Measurements from ENCODE around the gene DISC1. TPM values are rescaled to one million over a fixed set of nuclear protein-coding genes. Genes with fewer than 3 reads are reported as not detected.

Gene DISC1
- polyA plus RNA-seq, 1 donor from 2014 or later, result 0.84 TPM

DNA sequence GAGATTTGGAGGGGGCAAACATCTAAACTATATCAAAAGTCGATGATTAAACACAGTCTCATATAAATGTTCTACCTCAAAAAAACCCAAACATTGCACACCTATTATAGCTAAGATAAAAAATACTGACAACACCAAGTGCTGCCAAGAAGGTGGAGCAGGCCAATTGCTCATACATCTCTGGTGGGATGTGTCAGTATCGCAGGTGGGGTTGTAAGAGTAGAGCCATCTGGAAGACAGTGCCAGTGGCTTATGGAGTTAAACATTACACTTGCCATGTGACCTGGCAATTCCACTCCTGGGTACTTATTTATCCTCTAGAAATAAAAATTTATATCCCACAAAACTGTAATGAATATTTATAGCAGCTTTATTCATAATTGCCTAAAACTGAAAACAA, 213.4 kb downstream of the DISC1 start:
- no peak overlapping the region for H3K9ac ChIP-seq (ENCODE audit: low read length)
- H3K79me2 ChIP-seq (replicated peaks; ENCODE audit: insufficient read depth, low read length), result no peaks in the 10 kb centered on the region
- no peaks in the 10 kb centered on the region for H3K9me2 ChIP-seq (ENCODE audit: insufficient read depth, low read length)
- no peaks in the 10 kb centered on the region for H3K36me3 ChIP-seq (ENCODE audit: insufficient read depth, low read length)
- H2AFZ ChIP-seq (ENCODE audit: low read depth, low read length), result no peak overlapping the region
- H3K4me2 ChIP-seq (ENCODE audit: low read length), result no peak overlapping the region
- H3K27me3 ChIP-seq (ENCODE audit: insufficient read depth, low read depth, low read length), result no peaks in the 10 kb centered on the region
- H3K4me3 ChIP-seq (ENCODE audit: low read length), result no peak overlapping the region
- no peak overlapping the region for H3K27ac ChIP-seq (ENCODE audit: low read length)
- H3F3A ChIP-seq (ENCODE audit: insufficient read depth, low read length, poor library complexity, severe bottlenecking), result no peaks in the 10 kb centered on the region
- H4K20me1 ChIP-seq (ENCODE audit: insufficient read depth), result no peaks in the 10 kb centered on the region
- TF ChIP-seq, protein P1, sequence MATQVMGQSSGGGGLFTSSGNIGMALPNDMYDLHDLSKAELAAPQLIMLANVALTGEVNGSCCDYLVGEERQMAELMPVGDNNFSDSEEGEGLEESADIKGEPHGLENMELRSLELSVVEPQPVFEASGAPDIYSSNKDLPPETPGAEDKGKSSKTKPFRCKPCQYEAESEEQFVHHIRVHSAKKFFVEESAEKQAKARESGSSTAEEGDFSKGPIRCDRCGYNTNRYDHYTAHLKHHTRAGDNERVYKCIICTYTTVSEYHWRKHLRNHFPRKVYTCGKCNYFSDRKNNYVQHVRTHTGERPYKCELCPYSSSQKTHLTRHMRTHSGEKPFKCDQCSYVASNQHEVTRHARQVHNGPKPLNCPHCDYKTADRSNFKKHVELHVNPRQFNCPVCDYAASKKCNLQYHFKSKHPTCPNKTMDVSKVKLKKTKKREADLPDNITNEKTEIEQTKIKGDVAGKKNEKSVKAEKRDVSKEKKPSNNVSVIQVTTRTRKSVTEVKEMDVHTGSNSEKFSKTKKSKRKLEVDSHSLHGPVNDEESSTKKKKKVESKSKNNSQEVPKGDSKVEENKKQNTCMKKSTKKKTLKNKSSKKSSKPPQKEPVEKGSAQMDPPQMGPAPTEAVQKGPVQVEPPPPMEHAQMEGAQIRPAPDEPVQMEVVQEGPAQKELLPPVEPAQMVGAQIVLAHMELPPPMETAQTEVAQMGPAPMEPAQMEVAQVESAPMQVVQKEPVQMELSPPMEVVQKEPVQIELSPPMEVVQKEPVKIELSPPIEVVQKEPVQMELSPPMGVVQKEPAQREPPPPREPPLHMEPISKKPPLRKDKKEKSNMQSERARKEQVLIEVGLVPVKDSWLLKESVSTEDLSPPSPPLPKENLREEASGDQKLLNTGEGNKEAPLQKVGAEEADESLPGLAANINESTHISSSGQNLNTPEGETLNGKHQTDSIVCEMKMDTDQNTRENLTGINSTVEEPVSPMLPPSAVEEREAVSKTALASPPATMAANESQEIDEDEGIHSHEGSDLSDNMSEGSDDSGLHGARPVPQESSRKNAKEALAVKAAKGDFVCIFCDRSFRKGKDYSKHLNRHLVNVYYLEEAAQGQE (IDR thresholded peaks at IDR 0.05; ENCODE audit: borderline replicate concordance), result no peak
- TF ChIP-seq EP300 (conservative IDR thresholded peaks at IDR 0.05; ENCODE audit: poor library complexity, severe bottlenecking) (no peak), EZH2 (IDR thresholded peaks at IDR 0.05; ENCODE audit: borderline replicate concordance, insufficient read depth, low read length, poor library complexity, severe bottlenecking) (no peak), POLR2AphosphoS5 (IDR thresholded peaks at IDR 0.05) (no peak), TAF1 (IDR thresholded peaks at IDR 0.05; ENCODE audit: low read depth) (no peak), CTCF (IDR thresholded peaks at IDR 0.05; ENCODE audit: poor library complexity, severe bottlenecking) (no peak), RAD21 (conservative IDR thresholded peaks at IDR 0.05) (no peak), MXI1 (conservative IDR thresholded peaks at IDR 0.05; ENCODE audit: poor library complexity, severe bottlenecking) (no peak), SMC3 (conservative IDR thresholded peaks at IDR 0.05; ENCODE audit: poor library complexity) (no peak)
- H3K9me3 ChIP-seq (ENCODE audit: low read length), result no peaks in the 10 kb centered on the region

DNA sequence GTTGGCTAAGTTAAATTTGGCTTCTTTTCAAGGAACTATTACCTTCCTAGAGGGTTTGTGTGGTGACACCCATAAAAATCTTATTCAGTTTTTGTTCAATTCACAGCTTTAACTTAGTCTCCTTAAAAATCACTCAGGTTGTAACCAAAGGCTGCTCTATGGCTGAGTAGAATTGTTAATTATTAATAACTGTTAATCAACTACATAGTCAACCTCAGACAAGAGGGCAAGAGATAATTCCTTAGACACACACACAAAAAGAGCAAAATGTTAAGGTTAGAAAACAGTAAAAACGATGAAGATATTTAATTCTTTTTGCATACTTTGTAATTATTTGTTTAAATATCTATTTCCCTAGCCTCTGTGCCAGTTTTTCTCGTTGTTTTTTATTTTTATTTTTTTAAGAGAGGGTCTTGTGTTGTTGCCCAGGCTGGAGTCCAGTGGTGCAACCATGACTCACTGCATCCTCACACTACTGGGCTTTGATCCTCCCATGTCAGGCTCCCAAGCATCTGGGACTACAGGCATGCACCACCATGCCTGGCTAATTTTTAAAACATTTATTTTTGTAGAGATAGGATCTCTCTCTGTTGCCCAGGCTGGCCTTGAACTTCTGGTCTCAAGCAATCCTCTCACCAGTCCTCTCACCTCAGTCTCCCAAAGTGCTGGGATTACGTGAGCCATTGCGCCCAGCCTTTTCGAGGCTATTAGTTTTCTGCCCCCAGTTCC, 215.2 kb downstream of the DISC1 start:
- Histone ChIP-seq H3K4me2 (ENCODE audit: low read length) (no peak overlapping the region), H3K9ac (ENCODE audit: low read length) (no peak overlapping the region), H2AFZ (ENCODE audit: low read depth, low read length) (no peak overlapping the region), H3K4me3 (ENCODE audit: low read length) (no peak overlapping the region), H3K9me2 (ENCODE audit: insufficient read depth, low read length) (no peaks in the 10 kb centered on the region), H3K36me3 (ENCODE audit: insufficient read depth, low read length) (no peaks in the 10 kb centered on the region), H3K79me2 (replicated peaks; ENCODE audit: insufficient read depth, low read length) (no peaks in the 10 kb centered on the region), H3K27ac (ENCODE audit: low read length) (no peak overlapping the region), H4K20me1 (ENCODE audit: insufficient read depth) (no peaks in the 10 kb centered on the region), H3F3A (ENCODE audit: insufficient read depth, low read length, poor library complexity, severe bottlenecking) (no peaks in the 10 kb centered on the region), H3K27me3 (ENCODE audit: insufficient read depth, low read depth, low read length) (no peaks in the 10 kb centered on the region), H3K9me3 (ENCODE audit: low read length) (no peaks in the 10 kb centered on the region)
- no peak for TF ChIP-seq MXI1 (conservative IDR thresholded peaks at IDR 0.05; ENCODE audit: poor library complexity, severe bottlenecking)
- TF ChIP-seq, protein P1 (IDR thresholded peaks at IDR 0.05; ENCODE audit: borderline replicate concordance), result no peak
- TF ChIP-seq SMC3 (conservative IDR thresholded peaks at IDR 0.05; ENCODE audit: poor library complexity), result no peak
- TF ChIP-seq POLR2AphosphoS5 (IDR thresholded peaks at IDR 0.05), result no peak

All from neural cell (in vitro differentiated cells).